ENCODE results near the gene RELL1.

RELL1 gene

DNA sequence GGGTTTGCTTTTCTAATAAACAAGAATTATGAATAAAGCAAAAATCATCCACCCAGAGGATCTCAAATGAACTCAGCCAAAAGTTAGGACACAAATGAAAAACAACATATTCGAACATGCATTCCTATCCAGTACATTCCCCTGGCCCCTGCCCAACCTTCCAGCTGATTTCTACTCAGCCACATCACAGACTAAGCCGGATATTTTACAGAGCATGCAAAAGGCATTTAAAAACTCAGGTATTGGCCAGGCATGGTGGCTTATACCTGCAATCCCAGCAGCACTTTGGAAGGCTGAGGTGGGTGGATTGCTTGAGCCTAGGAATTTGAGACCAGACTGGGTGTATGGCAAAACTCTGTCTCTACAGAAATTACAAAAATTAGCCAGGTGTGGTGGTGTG is 54.6 kb downstream of the RELL1 start:
- DNase-seq = no peak

DNA sequence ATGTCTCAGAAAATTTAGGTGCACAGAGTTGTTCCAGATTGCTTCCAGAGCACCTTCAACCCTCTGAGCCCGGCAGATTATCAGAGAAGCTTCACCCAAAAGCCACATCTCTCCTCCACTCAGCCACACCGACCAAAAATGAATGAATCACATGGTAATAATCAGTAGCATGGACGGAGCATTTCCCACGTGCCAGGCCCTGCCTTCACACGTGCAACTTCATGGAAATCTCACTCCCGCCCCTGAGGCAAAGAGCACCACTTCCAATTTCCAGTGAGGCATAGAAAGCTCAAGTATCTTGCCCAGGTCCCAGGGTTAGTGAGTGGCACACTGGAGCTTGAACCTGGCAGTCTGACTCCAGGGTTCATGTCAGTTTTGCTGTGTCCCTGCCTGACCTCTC is 56.5 kb downstream of the RELL1 start:
- DNase-seq = no peak

DNA sequence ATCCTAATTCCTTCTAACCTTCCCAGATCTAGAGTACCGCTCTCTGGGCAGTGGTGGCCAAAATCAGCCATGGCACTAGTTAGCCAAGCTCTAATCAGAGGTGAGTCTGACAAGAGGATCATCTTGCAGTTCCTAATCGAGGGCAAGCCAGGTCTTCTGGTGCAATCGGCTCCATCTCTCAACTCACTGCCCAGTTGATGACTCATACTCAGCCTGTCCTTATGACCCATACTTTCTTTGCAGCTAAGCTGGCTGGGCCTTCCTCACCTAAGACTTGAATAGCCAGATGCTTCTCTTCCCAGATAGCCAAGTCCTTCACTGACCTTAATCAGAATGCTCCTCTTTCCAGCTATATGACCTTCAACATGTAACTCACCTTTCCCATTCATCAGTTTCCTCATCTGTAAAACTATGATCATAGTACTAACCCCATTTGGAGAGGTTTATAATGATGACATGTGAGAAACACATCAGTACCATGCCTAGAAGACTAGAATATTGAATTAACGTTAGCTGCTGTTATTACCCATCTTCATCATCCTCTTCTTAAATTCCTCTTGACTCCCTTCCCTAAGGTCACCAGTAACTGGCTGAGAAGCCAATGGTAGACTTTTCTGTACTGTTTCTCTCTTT is 57.1 kb downstream of the RELL1 start:
- no peak for DNase-seq

DNA sequence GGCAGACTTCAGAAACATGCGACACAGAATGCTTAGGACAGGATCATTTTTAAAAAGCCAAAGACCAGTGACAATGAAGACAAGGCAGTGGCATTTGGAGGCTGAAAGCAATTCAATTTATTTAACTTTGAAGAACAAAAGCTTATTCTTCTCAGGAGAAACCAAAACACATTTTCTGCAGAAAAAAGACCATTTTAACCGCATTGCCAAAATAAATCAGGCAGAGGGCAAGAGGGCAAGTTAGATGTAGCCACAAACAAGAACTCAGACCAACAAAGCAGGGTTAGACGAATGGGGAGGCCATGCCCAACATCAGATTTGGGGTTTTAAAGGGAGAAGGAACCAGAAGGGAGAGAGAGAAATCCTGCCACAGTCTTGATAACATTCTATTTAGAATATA is 58.9 kb downstream of the RELL1 start:
- no peak for DNase-seq

DNA sequence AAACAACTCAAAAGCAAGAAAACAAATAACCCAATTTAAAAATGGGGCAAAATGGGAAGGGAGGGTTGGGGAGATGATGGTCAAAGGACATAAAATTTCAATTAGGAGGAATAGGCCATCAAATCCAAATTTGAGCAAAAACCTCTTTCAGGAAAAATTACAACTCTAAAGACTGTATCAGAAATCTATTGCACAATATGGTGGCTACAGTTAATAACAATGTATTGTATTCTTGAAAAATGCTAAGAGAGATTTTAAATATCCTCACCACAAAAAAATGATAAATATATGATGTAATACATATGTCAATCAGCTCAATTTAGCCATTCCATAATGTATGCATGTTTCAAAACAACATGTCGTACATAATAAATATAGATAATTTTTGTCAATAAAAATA is 60.7 kb downstream of the RELL1 start:
- no peak for DNase-seq

DNA sequence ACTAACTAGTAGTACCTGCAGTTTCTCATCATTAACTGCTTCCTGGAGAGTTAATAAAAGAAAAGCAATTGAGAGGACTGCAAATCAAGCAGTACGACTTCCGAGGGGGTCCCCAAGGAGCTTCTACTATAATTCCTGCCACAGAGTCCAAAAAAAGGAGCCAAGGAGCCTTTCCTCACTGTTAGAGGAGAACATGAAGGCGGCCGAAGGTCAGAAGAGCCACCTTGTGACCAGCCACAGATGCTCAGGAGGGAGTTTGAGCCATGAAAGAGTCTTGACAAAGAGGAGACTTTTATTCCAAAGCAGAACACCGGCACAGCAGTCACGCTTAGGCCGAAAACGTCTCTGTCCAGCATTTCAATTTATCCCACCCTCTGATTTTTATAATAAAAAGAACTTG is 62.2 kb downstream of the RELL1 start:
- DNase-seq = no peak

DNA sequence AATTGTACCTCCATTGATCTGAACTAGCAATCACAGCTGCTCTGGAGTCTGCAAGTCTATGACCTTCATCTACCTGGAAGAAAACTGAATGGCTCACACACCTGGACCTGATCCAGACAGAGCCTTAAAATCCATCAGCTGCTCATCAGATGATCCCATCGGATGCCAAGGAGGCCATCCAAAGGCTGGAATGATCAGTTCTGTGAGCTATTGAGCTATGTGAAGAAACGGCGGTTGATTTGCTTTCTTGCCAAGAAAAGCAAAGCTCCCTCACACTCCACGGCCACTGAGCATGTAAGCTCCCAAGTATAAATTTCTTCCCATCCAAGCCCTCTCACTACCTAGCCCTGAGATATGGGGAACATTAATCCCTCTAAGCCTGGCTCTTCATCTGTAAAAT is 63.1 kb downstream of the RELL1 start:
- DNase-seq = no peak

DNA sequence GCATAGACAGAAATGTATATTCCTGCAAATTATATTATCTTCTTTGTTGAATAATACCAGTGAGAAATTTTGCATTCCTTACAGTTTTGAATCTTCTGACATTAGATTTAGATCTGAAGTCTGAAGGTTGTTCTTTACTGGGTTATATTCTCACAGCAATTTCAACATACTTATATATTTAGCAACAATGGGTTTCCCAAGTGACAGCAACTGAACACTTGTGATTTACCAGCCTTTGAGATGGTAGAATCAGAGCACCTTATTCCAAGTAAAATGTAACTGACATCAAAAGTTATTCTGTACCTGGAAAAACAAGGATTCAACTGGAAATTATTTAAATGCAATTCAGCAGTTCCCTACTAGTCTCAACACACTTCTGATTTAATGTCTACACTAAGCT is 66.0 kb downstream of the RELL1 start:
- no peak for DNase-seq

DNA sequence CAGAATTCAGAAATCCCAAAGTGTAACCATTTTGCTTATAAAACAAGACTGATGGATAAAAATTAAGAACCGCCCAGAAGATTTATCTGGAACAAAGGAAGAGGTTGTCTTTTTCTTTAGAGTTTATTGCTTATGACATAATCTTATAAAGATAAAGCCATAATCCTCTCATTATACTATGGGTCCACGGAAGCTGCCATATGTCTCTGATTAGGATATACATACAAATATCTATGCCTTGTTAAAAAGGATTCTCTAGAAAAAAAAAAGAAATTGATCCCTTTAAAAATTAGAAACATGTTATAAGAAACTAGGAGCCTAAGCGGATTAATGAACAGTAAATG is 70.5 kb downstream of the RELL1 start:
- DNase-seq = no peak

DNA sequence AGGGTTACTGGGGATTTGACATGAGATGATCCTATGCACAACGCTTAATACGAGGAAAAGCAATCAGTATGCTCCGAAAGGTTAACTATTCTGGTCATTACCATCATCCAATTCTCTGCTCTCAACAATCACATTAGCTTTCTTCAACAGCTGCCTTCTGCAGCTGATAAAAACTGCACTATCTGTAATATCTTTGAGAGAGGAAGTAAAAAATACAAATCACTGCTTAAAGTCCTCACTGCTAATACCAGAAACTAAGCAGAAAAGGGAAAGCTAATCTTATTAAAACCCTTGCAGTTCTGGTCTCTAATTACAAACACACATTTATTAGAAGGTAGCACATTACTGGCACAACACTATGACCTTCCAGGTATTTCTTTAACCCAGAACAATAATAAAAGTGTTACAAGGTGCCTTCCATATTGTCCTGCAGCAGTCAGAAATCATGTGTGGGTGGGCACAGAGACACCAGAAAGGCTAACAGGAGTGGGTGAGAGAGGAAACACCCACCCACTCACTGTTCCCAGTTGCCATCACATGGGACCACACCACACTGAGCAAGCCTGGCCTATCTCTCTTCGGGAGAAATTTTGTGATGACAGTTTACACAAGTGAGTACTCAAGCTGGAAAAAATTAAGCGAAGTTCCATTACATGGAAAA is 71.0 kb downstream of the RELL1 start:
- DNase-seq = no peak

DNA sequence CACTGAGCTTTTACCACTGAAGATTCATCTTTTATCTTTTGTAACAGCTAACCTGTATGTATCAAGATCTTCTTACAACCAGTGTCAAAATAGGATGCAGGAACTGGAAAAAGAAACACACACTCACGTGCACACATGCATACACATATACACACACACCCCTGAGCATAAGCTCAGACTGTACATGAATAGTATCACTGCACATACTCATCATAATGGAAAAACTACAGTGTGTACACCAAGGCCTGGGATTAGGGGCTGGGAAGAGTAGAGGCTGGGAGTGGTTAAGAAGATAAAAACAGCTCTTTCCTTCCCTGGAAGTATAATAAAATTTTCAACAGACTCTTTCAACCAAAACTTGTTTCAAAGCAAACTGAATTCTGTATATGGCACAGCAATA is 73.4 kb downstream of the RELL1 start:
- DNase-seq = no peak

DNA sequence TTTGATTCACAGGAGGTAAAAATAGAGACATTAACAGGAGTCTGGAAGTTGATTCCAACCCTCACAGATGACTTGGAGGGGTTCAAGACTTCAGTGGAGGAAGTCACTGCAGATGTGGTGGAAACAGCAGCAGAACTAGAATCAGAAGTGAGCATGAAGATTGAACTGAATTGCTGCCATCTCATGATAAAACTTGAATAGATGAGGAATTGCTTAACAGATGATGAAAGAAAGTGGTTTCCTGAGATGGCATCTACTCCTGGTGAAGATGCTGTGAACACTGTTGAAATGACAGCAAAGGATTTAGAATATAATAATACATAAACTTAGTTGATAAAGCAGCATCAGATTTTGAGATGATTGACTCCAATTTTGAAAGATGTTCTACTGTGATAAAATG is 76.5 kb downstream of the RELL1 start:
- DNase-seq = no peak

DNA sequence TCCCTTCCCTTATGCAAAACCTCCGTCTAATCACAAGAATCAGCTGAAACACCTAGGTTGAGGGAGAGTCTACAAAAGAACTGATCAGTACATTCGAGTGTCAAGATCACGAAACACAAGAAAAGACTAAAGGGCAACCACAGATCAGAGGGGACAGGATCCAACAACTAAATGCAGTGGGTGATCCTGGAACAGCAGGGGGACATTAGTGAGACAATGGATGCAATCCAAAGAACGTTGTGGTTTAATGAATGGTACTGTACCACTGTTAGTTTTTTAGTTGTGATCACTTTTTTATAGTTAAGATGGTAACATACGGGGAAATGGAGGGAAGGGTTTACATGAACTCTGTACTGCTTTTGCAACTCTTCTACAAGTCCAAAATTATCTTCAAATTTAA is 79.2 kb downstream of the RELL1 start:
- DNase-seq = no peak

DNA sequence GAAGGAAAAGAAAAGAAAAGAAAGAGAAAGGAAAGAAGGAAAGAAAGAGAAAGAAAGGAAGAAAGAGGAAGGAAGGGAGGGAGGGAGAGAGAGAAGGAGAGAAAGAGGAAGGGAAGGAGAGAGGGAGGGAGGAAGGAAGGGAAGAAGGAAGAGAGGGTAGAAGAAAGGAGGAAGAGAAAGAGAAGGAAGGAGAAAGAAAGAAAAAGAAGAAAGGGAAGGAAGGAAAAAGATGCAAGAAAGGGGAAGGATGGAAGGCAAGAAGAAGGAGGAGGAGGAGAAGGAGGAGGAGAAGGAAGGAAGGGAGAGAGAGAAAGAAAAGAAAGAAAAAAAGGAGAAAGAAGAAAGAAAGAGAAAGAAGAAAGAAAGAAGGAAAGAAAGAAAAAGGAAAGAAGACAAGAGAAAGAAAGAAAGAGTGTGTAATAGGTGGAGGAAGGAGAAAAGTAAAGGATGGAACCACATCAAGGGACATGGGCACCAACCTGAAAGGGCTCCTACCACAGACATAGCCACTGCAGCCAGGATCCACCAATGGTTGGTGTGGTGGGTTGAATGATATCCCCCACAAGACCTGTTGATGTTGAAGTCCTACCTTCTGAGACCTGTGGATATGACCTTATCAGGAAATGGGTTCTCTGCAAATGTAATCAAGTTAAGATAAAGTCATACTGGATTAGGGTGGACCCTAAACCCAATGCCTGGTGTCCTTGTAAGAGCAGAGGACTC is 80.2 kb downstream of the RELL1 start:
- no peak for DNase-seq

DNA sequence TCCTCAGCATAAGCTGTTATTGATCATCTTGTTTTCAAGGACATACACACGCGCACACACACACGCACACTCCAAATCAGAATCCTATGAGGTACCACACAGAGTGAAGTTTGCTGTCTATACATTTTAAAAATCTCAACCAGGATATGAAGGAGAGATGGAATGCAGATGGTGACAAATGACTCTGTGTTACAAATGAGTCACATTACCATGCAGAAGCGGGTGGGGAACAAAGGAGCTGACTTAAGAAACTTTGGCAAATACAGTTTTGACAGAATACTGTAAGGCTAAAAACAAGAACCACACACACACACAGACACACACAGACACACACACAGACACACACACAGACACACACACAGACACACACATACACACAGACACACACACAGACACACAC is 81.7 kb downstream of the RELL1 start:
- DNase-seq = peak; percentile 48

DNA sequence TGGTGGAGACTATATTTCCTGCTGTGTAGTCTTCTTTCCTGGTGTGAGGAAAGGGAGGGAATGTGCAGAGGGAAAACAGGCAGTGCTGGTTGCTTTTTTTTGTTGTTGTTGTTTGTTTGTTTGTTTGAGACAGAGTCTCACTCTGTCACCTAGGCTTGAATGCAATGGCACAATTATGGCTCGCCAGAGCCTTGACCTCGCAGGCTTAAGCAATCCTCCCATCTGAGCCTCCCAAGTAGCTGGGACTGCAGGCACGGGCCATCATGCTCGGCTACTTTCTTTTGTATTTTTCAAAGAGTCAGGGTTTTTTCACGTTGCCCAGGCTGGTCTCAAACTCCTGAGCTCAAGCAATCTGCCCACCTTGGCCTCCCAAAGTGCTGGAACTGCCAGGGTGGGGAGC is 82.5 kb downstream of the RELL1 start:
- no peak for DNase-seq

DNA sequence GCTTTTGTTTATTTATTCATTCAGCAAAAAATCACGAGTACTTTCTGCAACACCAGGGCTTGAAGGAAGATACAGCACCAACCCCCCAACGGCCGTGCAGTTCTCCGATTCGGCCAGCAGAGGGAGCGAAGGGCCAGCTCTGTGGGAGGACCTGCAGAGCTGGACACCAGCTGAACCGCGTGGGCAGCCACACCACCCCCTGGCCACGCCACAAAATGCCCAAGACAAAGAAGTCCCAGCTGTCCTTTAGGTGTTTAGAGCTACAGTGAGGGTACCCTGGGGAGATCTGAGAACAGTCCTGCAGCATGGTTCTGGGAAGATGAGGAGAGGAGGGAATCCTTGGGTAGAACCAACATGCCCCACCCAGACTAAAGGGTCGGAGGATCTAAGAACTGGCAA is 83.1 kb downstream of the RELL1 start:
- peak; percentile 79 for DNase-seq

DNA sequence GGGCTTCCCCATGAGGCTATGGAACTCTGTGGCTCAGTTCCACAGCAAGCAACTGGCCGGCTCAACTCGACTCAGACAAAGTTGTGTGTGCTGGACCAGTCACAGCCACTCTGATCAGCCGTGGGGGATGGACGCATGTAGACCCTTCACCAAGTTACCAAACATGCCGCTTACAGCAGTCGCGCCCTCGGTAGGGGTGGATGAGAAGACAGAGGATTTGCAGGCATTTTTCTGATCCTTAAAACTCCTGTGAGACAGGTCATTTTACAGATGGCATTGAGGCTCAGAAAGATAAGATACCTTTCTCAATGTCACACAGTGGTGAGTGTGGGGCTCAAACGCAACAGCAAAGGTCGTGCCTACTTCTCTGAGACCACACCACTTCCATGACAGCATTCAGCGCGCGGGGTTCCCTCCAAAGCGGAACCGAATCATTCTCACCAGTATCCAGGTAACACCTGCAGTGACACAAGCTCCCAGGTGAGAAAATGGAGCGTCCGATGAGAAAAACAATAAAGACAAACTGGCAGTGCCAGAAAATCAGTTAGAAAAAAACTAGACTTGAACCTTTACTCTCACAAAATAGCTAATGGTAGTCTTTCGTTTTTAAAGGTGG is 83.6 kb downstream of the RELL1 start:
- DNase-seq = no peak

DNA sequence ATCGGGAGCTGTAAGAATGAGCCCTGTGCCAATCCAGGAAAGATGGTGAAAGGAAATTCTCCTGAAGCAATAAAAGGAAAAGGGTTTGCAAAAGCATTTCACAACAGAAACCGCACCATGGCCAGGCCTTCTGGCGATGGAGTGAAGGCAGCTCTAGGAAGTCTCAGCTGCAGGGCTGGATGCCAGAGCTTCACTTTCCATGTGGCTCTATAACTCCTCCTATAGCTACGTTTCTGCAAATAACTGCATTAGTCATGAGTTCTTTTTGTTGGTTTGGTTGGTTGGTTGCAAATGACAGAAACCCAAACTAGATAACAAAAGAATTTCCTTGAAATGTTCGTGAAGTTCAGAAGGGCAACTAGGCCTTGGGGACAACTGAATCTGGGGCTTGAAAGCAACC is 84.6 kb downstream of the RELL1 start:
- DNase-seq = peak; percentile 70

DNA sequence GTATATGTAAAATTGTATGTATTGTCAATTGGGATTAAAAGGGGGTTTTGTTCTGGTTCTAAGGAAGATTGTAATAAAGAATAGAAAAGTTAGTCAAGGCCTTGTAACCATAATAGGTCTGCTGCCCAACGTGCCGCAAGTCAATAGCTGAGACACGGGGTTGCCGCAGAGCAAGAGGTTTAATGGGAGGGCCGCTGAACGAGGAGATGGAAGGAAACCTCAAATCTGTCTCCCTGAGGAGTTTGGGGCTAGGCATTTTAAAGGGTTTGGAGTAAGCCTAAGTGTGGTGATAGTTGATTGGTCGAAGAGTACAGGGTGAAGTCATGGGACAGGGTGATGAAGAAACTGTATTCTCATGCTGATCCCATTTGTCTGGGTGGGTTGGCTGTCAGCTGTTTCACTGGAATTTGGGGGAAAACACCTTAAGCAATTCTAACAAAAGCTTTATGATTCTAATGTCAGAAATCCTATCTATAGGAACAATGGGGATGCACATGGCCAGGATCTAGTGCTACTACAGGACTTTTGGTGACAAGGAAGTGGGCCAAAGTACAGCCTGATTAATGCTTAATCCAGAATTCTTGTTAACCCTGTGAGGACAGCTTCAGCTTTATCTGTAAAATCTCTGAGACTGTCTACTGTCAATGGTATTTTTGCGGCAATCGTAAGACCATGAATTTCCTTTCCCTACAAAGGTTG is 86.9 kb downstream of the RELL1 start:
- DNase-seq = no peak

DNA sequence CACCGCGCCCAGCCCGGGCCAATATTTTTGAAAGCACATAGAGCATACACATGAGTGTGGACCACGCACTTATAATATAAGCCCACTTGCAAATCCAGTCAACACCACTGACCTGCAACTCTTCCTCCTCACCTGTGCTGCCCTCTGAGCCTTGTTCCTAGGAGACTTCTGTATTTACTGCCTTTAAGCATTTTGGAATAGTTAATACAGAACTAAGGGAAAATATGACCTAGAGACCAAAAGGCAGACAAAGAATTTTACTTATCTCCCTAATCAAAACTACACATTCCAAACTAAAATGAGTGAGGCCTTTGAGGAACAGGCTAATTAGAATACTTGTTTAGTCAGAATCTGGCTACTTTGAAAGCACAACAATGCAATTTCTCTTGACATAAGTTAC is 89.1 kb downstream of the RELL1 start:
- no peak for DNase-seq

DNA sequence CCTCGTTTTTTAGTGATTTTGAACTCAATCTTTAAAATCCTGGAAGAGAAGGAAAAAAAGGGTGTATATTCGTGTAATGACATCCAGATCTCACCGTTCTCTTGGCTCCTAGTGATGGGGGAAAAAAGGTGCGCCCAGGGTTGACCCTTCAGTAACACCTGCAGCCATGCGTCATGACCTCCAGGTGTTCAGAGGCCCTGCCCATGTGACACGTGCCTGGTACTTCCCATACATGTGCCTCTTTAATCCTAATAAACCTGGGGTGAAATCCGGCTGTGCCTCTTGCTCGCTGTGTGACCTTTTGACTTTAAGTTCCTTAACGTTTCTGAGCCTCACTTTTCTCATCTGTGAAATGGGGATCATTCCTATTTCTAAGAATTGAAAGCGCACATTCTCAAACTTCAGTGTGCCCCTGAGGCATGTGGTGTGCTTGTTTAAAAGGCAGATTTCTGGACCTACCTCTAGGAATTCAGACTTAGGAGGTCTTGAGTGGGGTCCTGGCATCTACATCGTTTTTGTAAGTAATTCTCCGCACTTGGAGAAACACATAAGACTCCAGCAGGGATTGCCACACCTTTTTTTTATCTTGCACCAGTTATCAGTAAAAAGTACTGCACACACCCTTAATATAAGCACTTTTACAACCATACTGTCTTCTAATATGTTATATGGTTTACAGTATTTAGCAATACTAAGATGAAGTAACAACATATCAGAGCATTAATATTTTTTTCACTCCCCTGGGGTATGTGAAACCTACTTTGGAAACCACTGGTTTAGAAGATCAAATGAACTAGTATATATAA is 90.1 kb downstream of the RELL1 start:
- no peak for DNase-seq

DNA sequence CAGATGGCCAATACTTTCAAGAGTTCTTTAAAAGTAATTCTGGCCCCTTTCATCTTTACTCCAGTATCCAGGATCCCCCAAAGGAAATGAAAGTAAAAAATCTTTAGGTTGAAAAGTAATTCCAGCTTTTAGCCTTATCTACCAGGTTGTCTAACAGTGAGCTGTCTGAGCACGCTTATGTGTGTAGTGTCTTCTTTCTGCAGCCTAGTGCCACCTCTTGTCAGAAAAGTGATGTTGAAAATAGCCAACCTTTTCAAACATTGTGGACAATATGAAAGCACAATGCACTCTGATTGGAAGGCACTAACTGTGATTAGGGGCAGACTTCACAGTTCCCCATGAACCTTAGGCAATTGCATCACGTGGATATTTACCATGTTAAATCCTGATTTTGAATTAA is 92.1 kb downstream of the RELL1 start:
- DNase-seq = no peak

Data from activated CD4-positive, alpha-beta T cell treated with anti-CD3 and anti-CD28 coated beads, Interleukin-10, Interleukin-2, amounts not matched to agents 100 ng/mL and 50 ng/mL, durations not matched to agents 16 hours and 8 hours (primary cell).